ENCODE results near the gene LYZL6.

LYZL6 gene

GRCh38 chr17:35917519-35918213 is 25.8 kb downstream of the LYZL6 start:
- FAIRE-seq, result no peak
- TF ChIP-seq TAF1 (IDR thresholded peaks at IDR 0.05; ENCODE audit: borderline replicate concordance, low read depth, low read length), result no peak
- TF ChIP-seq POLR2AphosphoS5 (IDR thresholded peaks at IDR 0.05; ENCODE audit: low read depth, low read length), result no peak
- TF ChIP-seq POLR2A (IDR thresholded peaks at IDR 0.05; ENCODE audit: low read depth, low read length), result no peak

GRCh38 chr17:35915153-35915964 is 28.2 kb downstream of the LYZL6 start:
- TF ChIP-seq POLR2AphosphoS5 (IDR thresholded peaks at IDR 0.05; ENCODE audit: low read depth, low read length), result no peak
- TF ChIP-seq POLR2A (IDR thresholded peaks at IDR 0.05; ENCODE audit: low read depth, low read length), result no peak
- TF ChIP-seq TAF1 (IDR thresholded peaks at IDR 0.05; ENCODE audit: borderline replicate concordance, low read depth, low read length), result no peak
- FAIRE-seq (no peak), DNase-seq (ENCODE audit: insufficient read length) (no peak)

More at GRCh38 chr17:35917519-35918213, 25.8 kb downstream of the LYZL6 start:
- DNase-seq (ENCODE audit: insufficient read length), result no peak

GRCh38 chr17:35914354-35914753 is 29.2 kb downstream of the LYZL6 start:
- TF ChIP-seq TAF1 (IDR thresholded peaks at IDR 0.05; ENCODE audit: borderline replicate concordance, low read depth, low read length) (no peak), POLR2AphosphoS5 (IDR thresholded peaks at IDR 0.05; ENCODE audit: low read depth, low read length) (no peak), POLR2A (IDR thresholded peaks at IDR 0.05; ENCODE audit: low read depth, low read length) (no peak)
- FAIRE-seq, result no peak

GRCh38 chr17:35913609-35914008 is 29.9 kb downstream of the LYZL6 start:
- DNase-seq (ENCODE audit: insufficient read length) (no peak), FAIRE-seq (no peak)
- TF ChIP-seq TAF1 (IDR thresholded peaks at IDR 0.05; ENCODE audit: borderline replicate concordance, low read depth, low read length), result no peak
- TF ChIP-seq POLR2AphosphoS5 (IDR thresholded peaks at IDR 0.05; ENCODE audit: low read depth, low read length), result no peak
- no peak for TF ChIP-seq POLR2A (IDR thresholded peaks at IDR 0.05; ENCODE audit: low read depth, low read length)

More at GRCh38 chr17:35914354-35914753, 29.2 kb downstream of the LYZL6 start:
- no peak for DNase-seq (ENCODE audit: insufficient read length)

- no peak for FAIRE-seq
- no peak for DNase-seq (ENCODE audit: insufficient read length)
- no peak for TF ChIP-seq TAF1 (IDR thresholded peaks at IDR 0.05; ENCODE audit: borderline replicate concordance, low read depth, low read length)
- no peak for TF ChIP-seq POLR2AphosphoS5 (IDR thresholded peaks at IDR 0.05; ENCODE audit: low read depth, low read length)
Measured at GRCh38 chr17:35912942-35913341, 30.6 kb downstream of the LYZL6 start.

- DNase-seq (ENCODE audit: insufficient read length) (no peak), FAIRE-seq (no peak)
- TF ChIP-seq TAF1 (IDR thresholded peaks at IDR 0.05; ENCODE audit: borderline replicate concordance, low read depth, low read length) (no peak), POLR2AphosphoS5 (IDR thresholded peaks at IDR 0.05; ENCODE audit: low read depth, low read length) (no peak), POLR2A (IDR thresholded peaks at IDR 0.05; ENCODE audit: low read depth, low read length) (no peak)
Measured at GRCh38 chr17:35912339-35912912, 31.1 kb downstream of the LYZL6 start.

GRCh38 chr17:35909408-35909807 is 34.1 kb downstream of the LYZL6 start:
- DNase-seq (ENCODE audit: insufficient read length) (no peak), FAIRE-seq (no peak)
- TF ChIP-seq POLR2AphosphoS5 (IDR thresholded peaks at IDR 0.05; ENCODE audit: low read depth, low read length), result no peak
- TF ChIP-seq TAF1 (IDR thresholded peaks at IDR 0.05; ENCODE audit: borderline replicate concordance, low read depth, low read length), result no peak
- no peak for TF ChIP-seq POLR2A (IDR thresholded peaks at IDR 0.05; ENCODE audit: low read depth, low read length)

GRCh38 chr17:35907691-35908090 is 35.8 kb downstream of the LYZL6 start:
- no peak for TF ChIP-seq POLR2AphosphoS5 (IDR thresholded peaks at IDR 0.05; ENCODE audit: low read depth, low read length)
- TF ChIP-seq TAF1 (IDR thresholded peaks at IDR 0.05; ENCODE audit: borderline replicate concordance, low read depth, low read length), result no peak
- TF ChIP-seq POLR2A (IDR thresholded peaks at IDR 0.05; ENCODE audit: low read depth, low read length), result no peak
- no peak for DNase-seq (ENCODE audit: insufficient read length)
- no peak for FAIRE-seq

GRCh38 chr17:35906926-35907637 is 36.4 kb downstream of the LYZL6 start:
- no peak for TF ChIP-seq TAF1 (IDR thresholded peaks at IDR 0.05; ENCODE audit: borderline replicate concordance, low read depth, low read length)
- TF ChIP-seq POLR2AphosphoS5 (IDR thresholded peaks at IDR 0.05; ENCODE audit: low read depth, low read length), result no peak
- TF ChIP-seq POLR2A (IDR thresholded peaks at IDR 0.05; ENCODE audit: low read depth, low read length), result no peak
- FAIRE-seq (no peak), DNase-seq (ENCODE audit: insufficient read length) (no peak)

GRCh38 chr17:35906191-35906925 is 37.2 kb downstream of the LYZL6 start:
- TF ChIP-seq POLR2A (IDR thresholded peaks at IDR 0.05; ENCODE audit: low read depth, low read length), result no peak
- FAIRE-seq (no peak), DNase-seq (ENCODE audit: insufficient read length) (no peak)

GRCh38 chr17:35903451-35903850 is 40.1 kb downstream of the LYZL6 start:
- DNase-seq (ENCODE audit: insufficient read length) (no peak), FAIRE-seq (no peak)
- TF ChIP-seq TAF1 (IDR thresholded peaks at IDR 0.05; ENCODE audit: borderline replicate concordance, low read depth, low read length) (no peak), POLR2AphosphoS5 (IDR thresholded peaks at IDR 0.05; ENCODE audit: low read depth, low read length) (no peak), POLR2A (IDR thresholded peaks at IDR 0.05; ENCODE audit: low read depth, low read length) (no peak)

Data from GM12892 (cell line).